AG04449 (cell line): ENCODE measurements around the gene DCST2.

Source experiments
- CTCF ChIA-PET: fragments of 350-600 bp; formaldehyde crosslinking; extraction: SDS; loops from one replicate; lab custom pipeline; 2021; ENCODE audit warnings: antibody characterized with exemption; lab: Yijun Ruan, JAX
- POLR2A ChIA-PET: fragments of 400-600, 350-600 bp; formaldehyde crosslinking; extraction: SDS; loops from one replicate; lab custom pipeline; 2020; ENCODE audit warnings: antibody characterized with exemption, inconsistent platforms; lab: Yijun Ruan, JAX
- DNase-seq: peaks from one replicate; pipeline ENCODE4 v3.0.0-alpha.2; 2010; ENCODE audit warnings: low read depth, low spot score
- H3K4me3 ChIP-seq: 2 replicates; pipeline ENCODE4 v1.5.1; 2011; ENCODE audit warnings: low read depth, mild to moderate bottlenecking, control low read depth, low read length
- CTCF ChIP-seq: IDR thresholded peaks from one replicate; pipeline ENCODE4 v1.5.1; 2011; ENCODE audit warnings: mild to moderate bottlenecking, moderate library complexity, low read length, control low read depth, inconsistent platforms; ENCODE audit not compliant: insufficient read depth; ENCODE audit errors: missing control alignments

The DCST2 gene

GRCh38 chr1:155013632-155014031 lies 19.9 kb downstream of the DCST2 start:
- DNase-seq: no peak
- ChIA-PET POLR2A (no interaction called here), CTCF (interaction anchor here (0.7 to 10.5 kb wide), 6 partner anchors 8 to 71 kb away, joined by 3 to 244 read pairs (median 3); partner anchors contain the start of genes LENEP, SHC1 and ZBTB7B)
- no peak overlapping the region for H3K4me3 ChIP-seq
- TF ChIP-seq CTCF: no peak

GRCh38 chr1:155012776-155013602 lies 20.6 kb downstream of the DCST2 start:
- ChIA-PET CTCF (interaction anchor here (0.7 to 2.0 kb wide), 8 partner anchors 9 to 79 kb away, joined by 3 to 6 read pairs (median 3); partner anchors contain the start of gene SHC1), POLR2A (no interaction called here)
- no peak for DNase-seq
- no peak for TF ChIP-seq CTCF
- no peak overlapping the region for H3K4me3 ChIP-seq

- TF ChIP-seq CTCF: no peak
- no peak for DNase-seq
- no peak overlapping the region for H3K4me3 ChIP-seq
- POLR2A ChIA-PET: no interaction called here
- CTCF ChIA-PET: interaction anchor here (0.8 to 2.0 kb wide), 6 partner anchors 13 to 80 kb away, joined by 3 to 6 read pairs (median 4); partner anchors contain the start of gene SHC1
These were observed 21.5 kb downstream of the DCST2 start for GRCh38 chr1:155012026-155012546.

- no peak for DNase-seq
- no peak for TF ChIP-seq CTCF
- H3K4me3 ChIP-seq: no peak overlapping the region
- ChIA-PET CTCF (interaction anchor here (2.0 kb wide), 1 partner anchor 74 kb away, joined by 6 read pairs; no protein-coding TSS in a partner anchor), POLR2A (no interaction called here)
These were observed 22.1 kb downstream of the DCST2 start for GRCh38 chr1:155011437-155012025.

- ChIA-PET POLR2A (no interaction called here), CTCF (interaction anchor here (0.9 to 1.4 kb wide), 4 partner anchors 9 to 81 kb away, joined by 3 to 8 read pairs (median 3); no protein-coding TSS in a partner anchor)
- DNase-seq: no peak
- no peak for TF ChIP-seq CTCF
- H3K4me3 ChIP-seq: no peak overlapping the region
These were observed 22.6 kb downstream of the DCST2 start for GRCh38 chr1:155011004-155011416.
